Stomach (tissue), 9 donors: ENCODE measurements around the gene UBA5. TPM values are rescaled to one million over a fixed set of nuclear protein-coding genes. Genes with fewer than 3 reads are reported as not detected.
"Not testable (repeated sequence)": the region's sequence is repeated elsewhere in the genome, so short reads cannot be mapped to it uniquely, and the experiment has no call there.

ENCODE experiments used
- DNase-seq, 2 donors: peaks; one replicate each; pipeline versions ENCODE4 v3.0.0 to v3.0.0-alpha.2; 2013 to 2019
- H3K27ac ChIP-seq, 5 donors: fragments of 200-600 bp in 4 of 5; sonication (generic) in 4 of 5; one replicate each; pipeline ENCODE4 v1.5.1; 2013 to 2019; ENCODE audit warnings: mild to moderate bottlenecking in 1 of 5, moderate library complexity in 1 of 5
- H3K27me3 ChIP-seq, 3 donors: fragments of 200-600 bp; sonication (generic); one replicate each; pipeline ENCODE4 v1.5.1; 2017 to 2019; ENCODE audit warnings: mixed run types in 1 of 3
- H3K36me3 ChIP-seq, 4 donors: fragments of 200-600 bp; sonication (generic); 1 replicate in 3 of 4; 2 replicates in 1 of 4; pipeline ENCODE4 v1.5.1; 2016 to 2019
- H3K4me1 ChIP-seq, 4 donors: fragments of 200-600 bp; sonication (generic); one replicate each; pipeline ENCODE4 v1.5.1; 2016 to 2019
- H3K4me3 ChIP-seq, 4 donors: fragments of 200-600 bp; sonication (generic) in 3 of 4; one replicate each; pipeline ENCODE4 v1.5.1; 2016 to 2019; ENCODE audit warnings: mild to moderate bottlenecking in 1 of 4
- H3K9me3 ChIP-seq, 4 donors: fragments of 200-600 bp; sonication (generic); one replicate each; pipeline ENCODE4 v1.5.1; 2016 to 2019
- CTCF ChIP-seq, 7 experiments: fragments of 450-650 bp in 4 of 7; fragments of 200-600 bp in 3 of 7; sonication (generic) in 3 of 7; IDR thresholded peaks; one replicate each; pipeline ENCODE4 v1.5.1; 2016 to 2019; ENCODE audit warnings: antibody characterized with exemption in 7 of 7, control low read depth in 2 of 7, mild to moderate bottlenecking in 1 of 7
- EP300 ChIP-seq: sonication (generic); formaldehyde crosslinking; IDR thresholded peaks from one replicate; pipeline ENCODE4 v1.6.1; 2017; ENCODE audit warnings: antibody characterized with exemption
- POLR2A ChIP-seq, 4 donors: fragments of 450-650 bp; IDR thresholded peaks; one replicate each; pipeline ENCODE4 v1.6.1; 2016; ENCODE audit warnings: antibody characterized with exemption in 4 of 4, control low read depth in 2 of 4, mild to moderate bottlenecking in 1 of 4, moderate library complexity in 1 of 4
- POLR2AphosphoS5 ChIP-seq, 3 donors: sonication (generic); formaldehyde crosslinking; IDR thresholded peaks; one replicate each; pipeline ENCODE4 v1.6.1; 2016; ENCODE audit warnings: antibody characterized with exemption in 3 of 3
- WGBS, 5 donors: extraction: QIAGEN DNeasy Blood & Tissue Kit in 3 of 5; methylation state at CpG; one replicate each; pipeline versions ENCODE4 v1.1.5 to v1.1.7; 2013 to 2018; 5-methylcytosine and 5-hydroxymethylcytosine counted together
- intact Hi-C: fragments of 100-400 bp; cut with DNase I; formaldehyde crosslinking; loops from one replicate; pipeline ENCODE4 v1.15.1; 2023; ENCODE audit warnings: low total_unique reads
- polyA plus RNA-seq, 3 donors: library from polyadenylated mRNA; stranded (reverse); fragments of 200-250 nt; gene quantifications; one replicate each; pipeline ENCODE4 v1.2.3, GENCODE V29; 2013
- total RNA-seq, 5 donors: library from RNA; depleted of rRNA; stranded (reverse); fragments of >200 nt; gene quantifications; one replicate each; pipeline versions ENCODE4 v1.1.0 to v1.2.3, GENCODE V29; 2014 to 2016
- donor health status: healthy with polysubstance abuse.
- donor health status: Bipolar disorder and iron deficiency.
- donor health status: healthy.

Gene UBA5
- total and polyA plus RNA-seq, 8 donors: 20.2 to 88.7 (median 54.9) TPM

GRCh38 chr3:132630612-132631011, 29.5 kb upstream of the UBA5 start:
- H3K27ac ChIP-seq: no peak overlapping the region
- WGBS, 5 donors: 87 to 96% (median 93%) methylated on average over 7 of the region's 7 CpGs
- TF ChIP-seq EP300 (no peak), POLR2A (IDR thresholded peaks at IDR 0.05) (no peak), CTCF (IDR thresholded peaks at IDR 0.05) (no peak), POLR2AphosphoS5 (IDR thresholded peaks at IDR 0.05) (no peak)
- H3K4me3 ChIP-seq: no peak overlapping the region
- DNase-seq: no peak
- H3K9me3 ChIP-seq: no peaks in the 10 kb centered on the region
- peaks cover 5 to 38% (median 32%) of the 10 kb centered on the region in 4 donors for H3K36me3 ChIP-seq
- no peaks in the 10 kb centered on the region for H3K27me3 ChIP-seq
- intact Hi-C loops: no loop called here
- no peaks in the 10 kb centered on the region for H3K4me1 ChIP-seq

- H3K27me3 ChIP-seq: no peaks in the 10 kb centered on the region
- intact Hi-C loops: no loop called here
- DNase-seq: no peak
- H3K4me1 ChIP-seq: no peaks in the 10 kb centered on the region
- H3K27ac ChIP-seq: no peak overlapping the region
- TF ChIP-seq EP300 (no peak), POLR2A (IDR thresholded peaks at IDR 0.05) (no peak), CTCF (IDR thresholded peaks at IDR 0.05) (no peak), POLR2AphosphoS5 (IDR thresholded peaks at IDR 0.05) (no peak)
- H3K9me3 ChIP-seq: no peaks in the 10 kb centered on the region
- peaks cover 0 to 47% (median 31%) of the 10 kb centered on the region in 4 donors for H3K36me3 ChIP-seq
- H3K4me3 ChIP-seq: no peak overlapping the region
These were observed 25.1 kb upstream of the UBA5 start for GRCh38 chr3:132635052-132635451.

GRCh38 chr3:132637590-132637989, 22.5 kb upstream of the UBA5 start:
- no peak overlapping the region for H3K4me3 ChIP-seq
- peaks cover 0 to 56% (median 45%) of the 10 kb centered on the region in 4 donors for H3K36me3 ChIP-seq
- H3K9me3 ChIP-seq: no peaks in the 10 kb centered on the region
- TF ChIP-seq POLR2AphosphoS5 (IDR thresholded peaks at IDR 0.05) (no peak), CTCF (IDR thresholded peaks at IDR 0.05) (no peak), EP300 (no peak), POLR2A (IDR thresholded peaks at IDR 0.05) (no peak)
- no peaks in the 10 kb centered on the region for H3K4me1 ChIP-seq
- H3K27me3 ChIP-seq: no peaks in the 10 kb centered on the region
- intact Hi-C loops: no loop called here
- H3K27ac ChIP-seq: no peak overlapping the region
- DNase-seq: no peak
- 42 to 63% (median 43%) methylated on average over 1 of the region's 1 CpG for WGBS, 5 donors

- Histone ChIP-seq H3K4me3 (no peak overlapping the region), H3K27me3 (no peaks in the 10 kb centered on the region), H3K27ac (no peak overlapping the region), H3K4me1 (no peaks in the 10 kb centered on the region), H3K9me3 (no peaks in the 10 kb centered on the region), H3K36me3 (peaks cover 0 to 64% (median 45%) of the 10 kb centered on the region in 4 donors)
- intact Hi-C loops: no loop called here
- TF ChIP-seq POLR2A (IDR thresholded peaks at IDR 0.05) (no peak), CTCF (IDR thresholded peaks at IDR 0.05) (no peak), POLR2AphosphoS5 (IDR thresholded peaks at IDR 0.05) (no peak), EP300 (no peak)
- DNase-seq: no peak
These were observed 21.4 kb upstream of the UBA5 start for GRCh38 chr3:132638706-132639105.

- not testable (repeated sequence) for H3K4me3 ChIP-seq, H3K4me1 ChIP-seq, H3K9me3 ChIP-seq, H3K27me3 ChIP-seq, H3K27ac ChIP-seq, DNase-seq
- 83 to 94% (median 88%) methylated on average over 2 of the region's 2 CpGs for WGBS, 5 donors
- intact Hi-C loops: loop anchor here (5.0 kb wide), 1 partner anchor 104 kb away; no protein-coding TSS in a partner anchor
- peaks cover 0 to 54% (median 41%) of the 10 kb centered on the region in 4 donors for H3K36me3 ChIP-seq
These were observed 18.7 kb upstream of the UBA5 start for GRCh38 chr3:132641427-132641826.
